K562 (cell line): ENCODE data around the gene ALKBH7. TPM values are rescaled to one million over a fixed set of nuclear protein-coding genes. Genes with fewer than 3 reads are reported as not detected.

Experiments
- BCOR ChIP-seq: fragments of 450-650 bp; IDR thresholded peaks from 2 replicates; pipeline ENCODE4 v1.6.1; 2016
- CTBP1 ChIP-seq: fragments of 450-650 bp; IDR thresholded peaks from 2 replicates; pipeline ENCODE4 v1.6.1; 2016; ENCODE audit warnings: borderline replicate concordance
- DNMT1 ChIP-seq: fragments of 450-650 bp; IDR thresholded peaks from 2 replicates; pipeline ENCODE4 v1.6.1; 2016; ENCODE audit warnings: antibody characterized with exemption, mild to moderate bottlenecking
- DPF2 ChIP-seq: fragments of 450-650 bp; IDR thresholded peaks from 2 replicates; pipeline ENCODE4 v1.6.1; 2016
- FOXO4 ChIP-seq: fragments of 450-650 bp; formaldehyde crosslinking; IDR thresholded peaks from 2 replicates; pipeline ENCODE4 v1.4.0; 2020; ENCODE audit warnings: mild to moderate bottlenecking, moderate library complexity
- GTF2A2 ChIP-seq: IDR thresholded peaks from 2 replicates; pipeline ENCODE4 v1.6.1; 2016; ENCODE audit warnings: mild to moderate bottlenecking, missing genetic modification characterization, missing compliant biosample characterization
- HNRNPLL ChIP-seq: fragments of 200-400 bp; formaldehyde crosslinking; IDR thresholded peaks from 2 replicates; pipeline ENCODE4 v1.6.1; 2017; ENCODE audit warnings: low read length, low read depth, mild to moderate bottlenecking; ENCODE audit not compliant: poor library complexity, severe bottlenecking
- JUND ChIP-seq, 2 experiments: IDR thresholded peaks; 2 replicates in 1 of 2; 3 replicates in 1 of 2; pipeline ENCODE4 v1.6.1; 2011; ENCODE audit warnings: borderline replicate concordance in 2 of 2, low read depth in 2 of 2, low read length in 2 of 2, improper control_type of control experiment in 1 of 2, missing biosample characterization in 1 of 2, missing genetic modification characterization in 1 of 2, missing genetic modification reagents in 1 of 2
- KDM4B ChIP-seq, 2 experiments: fragments of 450-650 bp in 1 of 2; sonication (generic) in 1 of 2; IDR thresholded peaks; 2 replicates each; pipeline ENCODE4 v1.6.1; 2016 to 2017; ENCODE audit warnings: borderline replicate concordance in 2 of 2, antibody characterized with exemption in 1 of 2, low read depth in 1 of 2, mild to moderate bottlenecking in 1 of 2
- KDM5B ChIP-seq: fragments of 200-600 bp; sonication (generic); IDR thresholded peaks from 2 replicates; pipeline ENCODE4 v1.6.1; 2012; ENCODE audit warnings: low read depth, mild to moderate bottlenecking, moderate library complexity, low read length, control low read depth, inconsistent platforms; ENCODE audit not compliant: insufficient replicate concordance
- MEIS2 ChIP-seq: fragments of 450-650 bp; IDR thresholded peaks from 2 replicates; pipeline ENCODE4 v1.6.1; 2014; ENCODE audit warnings: mild to moderate bottlenecking; ENCODE audit not compliant: partially characterized antibody
- RAD51 ChIP-seq: fragments of 450-650 bp; IDR thresholded peaks from 2 replicates; pipeline ENCODE4 v1.7.1; 2016; ENCODE audit warnings: low read depth, mild to moderate bottlenecking, borderline replicate concordance
- RB1 ChIP-seq: fragments of 450-650 bp; IDR thresholded peaks from 2 replicates; pipeline ENCODE4 v1.6.1; 2017; ENCODE audit warnings: low read depth, mild to moderate bottlenecking
- SAFB2 ChIP-seq: fragments of 200-400 bp; formaldehyde crosslinking; IDR thresholded peaks from 2 replicates; pipeline ENCODE4 v1.6.1; 2018; ENCODE audit warnings: borderline replicate concordance, low read length, low read depth, moderate library complexity; ENCODE audit not compliant: severe bottlenecking
- TBP ChIP-seq: optimal IDR thresholded peaks from 2 replicates; pipeline ENCODE3; 2011; ENCODE audit warnings: low read depth, low read length, improper control_type of control experiment
- WHSC1 ChIP-seq: IDR thresholded peaks from one replicate; pipeline ENCODE4 v1.6.1; 2012; ENCODE audit warnings: low read length, control low read depth, inconsistent platforms
- ZMIZ1 ChIP-seq, 2 experiments: fragments of 150-350 bp in 1 of 2; IDR thresholded peaks; 2 replicates each; pipeline ENCODE4 v1.6.1; 2012 to 2016; ENCODE audit warnings: low read depth in 2 of 2, low read length in 2 of 2, mild to moderate bottlenecking in 1 of 2, moderate library complexity in 1 of 2
- ZNF175 ChIP-seq: fragments of 200-800 bp; sonication (Bioruptor generic); IDR thresholded peaks from 2 replicates; pipeline ENCODE4 v1.6.1; 2016; ENCODE audit warnings: low read depth, mild to moderate bottlenecking, missing genetic modification characterization, missing compliant biosample characterization
- ZNF184 ChIP-seq: sonication (generic); formaldehyde crosslinking; IDR thresholded peaks from 2 replicates; pipeline ENCODE4 v1.5.0; 2020; ENCODE audit warnings: missing genetic modification reagents
- polyA plus RNA-seq, 8 experiments: library from polyadenylated mRNA; depleted of rRNA in 4 of 8; stranded (reverse) in 5 of 8; unstranded in 3 of 8; fragments of >200 nt; fragmentation: Nextera tagmentation in 2 of 8; fragmentation: Illumina TruSeq in 1 of 8; extraction: Ambion mirVana in 2 of 8; extraction: Trizol in 1 of 8; gene quantifications; 2 replicates each; pipeline versions ENCODE4 v1.2.1 to v1.2.3, GENCODE V29; 2011 to 2014; ENCODE audit warnings: inconsistent platforms in 1 of 8, missing spikeins in 1 of 8
- total RNA-seq, 7 experiments: library from RNA; depleted of rRNA in 6 of 7; stranded (reverse); fragments of >200 nt in 6 of 7; fragmentation: Illumina TruSeq in 2 of 7; extraction: Trizol in 2 of 7; gene quantifications; 2 replicates each; pipeline versions ENCODE4 v1.2.1 to v1.2.3, GENCODE V29; 2011 to 2021; ENCODE audit warnings: low replicate concordance in 1 of 7

ALKBH7 gene
- total and polyA plus RNA-seq, 9 of the 15 experiments (the other 6 are each of a cell fraction or from before 2014, with no cell fraction given): 0.69 to 94.8 (median 17.6) TPM

- TF ChIP-seq KDM4B (IDR thresholded peaks at IDR 0.05; ENCODE audit: borderline replicate concordance in 2 of 2, low read depth in 1 of 2) (0 out of 4 replicates have a peak, but pooled peaks of 1 of the 2 experiments have one; percentile 59), JUND (IDR thresholded peaks at IDR 0.05; ENCODE audit: borderline replicate concordance, low read depth, low read length) (0 out of 2 replicates have a peak, but pooled peaks have one; percentile 18), JUND (tag; IDR thresholded peaks at IDR 0.05; ENCODE audit: borderline replicate concordance, low read depth, low read length) (no peak), BCOR (no peak), KDM5B (peak; percentile 8), HNRNPLL (no peak), CTBP1 (no peak), WHSC1 (no peak), RAD51 (peak; percentile 8; the same call in 1 of the 2 replicates), MEIS2 (no peak), ZNF184 (CRISPR knock-in tag) (no peak), TBP (peak; percentile 66), DNMT1 (no peak), SAFB2 (no peak), FOXO4 (CRISPR knock-in tag) (no peak), GTF2A2 (tag) (no peak), DPF2 (no peak), ZMIZ1 (IDR thresholded peaks at IDR 0.05; ENCODE audit: low read depth in 2 of 2, low read length in 2 of 2) (no peak), RB1 (peak; percentile 86), ZNF175 (CRISPR knock-in tag) (no peak)
Measured at GRCh38 chr19:6424195-6424938, 51.8 kb downstream of the ALKBH7 start, which contains the start of gene KHSRP (continued).
